Measurements from ENCODE around the gene CDYL.

The CDYL gene

GRCh38 chr6:4931530-4932227 lies 155.5 kb downstream of the CDYL start:
- no peak for TF ChIP-seq CTCF (IDR thresholded peaks at IDR 0.05; ENCODE audit: borderline replicate concordance, insufficient read depth, low read depth, low read length)
- H3K4me3 ChIP-seq (ENCODE audit: low read depth, low read length): no peak overlapping the region

GRCh38 chr6:4932228-4932903 lies 156.2 kb downstream of the CDYL start:
- no peak overlapping the region for H3K4me3 ChIP-seq (ENCODE audit: low read depth, low read length)
- no peak for TF ChIP-seq CTCF (IDR thresholded peaks at IDR 0.05; ENCODE audit: borderline replicate concordance, insufficient read depth, low read depth, low read length)

- no peak overlapping the region for H3K4me3 ChIP-seq (ENCODE audit: low read depth, low read length)
- no peak for TF ChIP-seq CTCF (IDR thresholded peaks at IDR 0.05; ENCODE audit: borderline replicate concordance, insufficient read depth, low read depth, low read length)
Observed at GRCh38 chr6:4935486-4935885, 159.3 kb downstream of the CDYL start.

GRCh38 chr6:4935975-4936680 lies 159.9 kb downstream of the CDYL start:
- no peak for TF ChIP-seq CTCF (IDR thresholded peaks at IDR 0.05; ENCODE audit: borderline replicate concordance, insufficient read depth, low read depth, low read length)
- H3K4me3 ChIP-seq (ENCODE audit: low read depth, low read length): no peak overlapping the region

- no peak overlapping the region for H3K4me3 ChIP-seq (ENCODE audit: low read depth, low read length)
- TF ChIP-seq CTCF (IDR thresholded peaks at IDR 0.05; ENCODE audit: borderline replicate concordance, insufficient read depth, low read depth, low read length): peak; percentile 38; the same call in 1 of the 2 replicates
Observed at GRCh38 chr6:4936681-4937041, 160.5 kb downstream of the CDYL start.

- no peak for TF ChIP-seq CTCF (IDR thresholded peaks at IDR 0.05; ENCODE audit: borderline replicate concordance, insufficient read depth, low read depth, low read length)
- H3K4me3 ChIP-seq (ENCODE audit: low read depth, low read length): no peak overlapping the region
Observed at GRCh38 chr6:4937414-4937813, 161.2 kb downstream of the CDYL start.
